Common myeloid progenitor, CD34-positive (primary cell): Measurements from ENCODE around the gene TSC22D3.

Source experiments
- CTCF ChIA-PET: fragments of 350-600 bp; sonication (Branson Sonifier 250); formaldehyde crosslinking; loops from one replicate; lab custom pipeline; 2021; ENCODE audit warnings: antibody characterized with exemption; lab: Charles Lee
- POLR2A ChIA-PET: fragments of 350-600 bp; sonication (Branson Sonifier 250); formaldehyde crosslinking; loops from one replicate; lab custom pipeline; 2021; ENCODE audit warnings: antibody characterized with exemption; lab: Charles Lee
- DNase-seq, 3 donors: peaks; one replicate each; pipeline versions ENCODE4 v3.0.0 to v3.0.0-alpha.2; 2013
- H3K27ac ChIP-seq, 2 experiments: 1 replicate in 1 of 2; 2 replicates in 1 of 2; pipeline ENCODE4 v1.7.0; 2013; ENCODE audit warnings: inconsistent platforms in 2 of 2, low read length in 2 of 2, mild to moderate bottlenecking in 2 of 2, low read depth in 1 of 2, moderate library complexity in 1 of 2; ENCODE audit not compliant: severe bottlenecking in 2 of 2, insufficient read depth in 1 of 2, poor library complexity in 1 of 2
- H3K27me3 ChIP-seq, 5 experiments: replicated peaks in 2 of 5; 1 replicate in 3 of 5; 2 replicates in 2 of 5; pipeline versions ENCODE4 v1.6.1 to v1.7.0; 2013; ENCODE audit warnings: low read length in 4 of 5, mild to moderate bottlenecking in 2 of 5, moderate library complexity in 2 of 5, inconsistent platforms in 1 of 5; ENCODE audit not compliant: insufficient read depth in 5 of 5, control insufficient read depth in 4 of 5
- H3K36me3 ChIP-seq, 4 experiments: 1 replicate in 2 of 4; 2 replicates in 2 of 4; pipeline versions ENCODE4 v1.6.1 to v1.7.0; 2013; ENCODE audit warnings: low read length in 3 of 4, control low read depth in 1 of 4, mild to moderate bottlenecking in 1 of 4; ENCODE audit not compliant: control insufficient read depth in 4 of 4, insufficient read depth in 4 of 4
- H3K4me1 ChIP-seq, 4 experiments: 1 replicate in 3 of 4; 2 replicates in 1 of 4; pipeline versions ENCODE4 v1.6.1 to v1.7.1; 2013; ENCODE audit warnings: low read length in 3 of 4, mild to moderate bottlenecking in 3 of 4, control low read depth in 1 of 4, inconsistent platforms in 1 of 4, moderate library complexity in 1 of 4; ENCODE audit not compliant: control insufficient read depth in 4 of 4, insufficient read depth in 4 of 4; ENCODE audit errors: control extremely low read depth in 1 of 4
- H3K4me3 ChIP-seq, 7 experiments: 1 replicate in 4 of 7; 2 replicates in 3 of 7; pipeline versions ENCODE4 v1.5.1 to v1.7.0; 2013; ENCODE audit warnings: mild to moderate bottlenecking in 7 of 7, low read length in 6 of 7, moderate library complexity in 6 of 7, inconsistent platforms in 2 of 7, low read depth in 2 of 7, control low read depth in 1 of 7; ENCODE audit not compliant: insufficient read depth in 4 of 7, control insufficient read depth in 1 of 7; ENCODE audit errors: extremely low read depth in 1 of 7
- H3K9me3 ChIP-seq, 5 experiments: 1 replicate in 4 of 5; 2 replicates in 1 of 5; pipeline versions ENCODE4 v1.6.1 to v1.7.1; 2013; ENCODE audit warnings: low read length in 4 of 5, mild to moderate bottlenecking in 2 of 5, inconsistent platforms in 1 of 5, low read depth in 1 of 5, moderate library complexity in 1 of 5; ENCODE audit not compliant: control insufficient read depth in 4 of 5, insufficient read depth in 2 of 5; ENCODE audit errors: control extremely low read depth in 1 of 5
- WGBS: methylation state at CpG from one replicate; pipeline ENCODE4 v1.1.5; 2013; ENCODE audit not compliant: insufficient coverage; 5-methylcytosine and 5-hydroxymethylcytosine counted together

The TSC22D3 gene

GRCh38 chrX:107701493-107702121 lies 74.0 kb downstream of the TSC22D3 start:
- WGBS: 33% methylated on average over 1 of the region's 1 CpG
- Histone ChIP-seq H3K27me3 (peaks cover 0 to 3% (median 0%) of the 10 kb centered on the region in 5 experiments), H3K36me3 (no peaks in the 10 kb centered on the region), H3K4me3 (no peak overlapping the region), H3K4me1 (peaks cover 0 to 20% (median 2%) of the 10 kb centered on the region in 4 experiments), H3K9me3 (no peaks in the 10 kb centered on the region), H3K27ac (peak overlapping the region in 1 of 2 experiments; percentile 25)
- peak in 2 of 3 donors; percentile 50 to 60 for DNase-seq
- ChIA-PET POLR2A (interaction anchor here (1.4 kb wide), 1 partner anchor 11 kb away, joined by 3 read pairs; no protein-coding TSS in a partner anchor), CTCF (interaction anchor here (0.8 to 2.0 kb wide), 4 partner anchors 11 to 29 kb away, joined by 3 to 6 read pairs (median 4); no protein-coding TSS in a partner anchor)

DNA sequence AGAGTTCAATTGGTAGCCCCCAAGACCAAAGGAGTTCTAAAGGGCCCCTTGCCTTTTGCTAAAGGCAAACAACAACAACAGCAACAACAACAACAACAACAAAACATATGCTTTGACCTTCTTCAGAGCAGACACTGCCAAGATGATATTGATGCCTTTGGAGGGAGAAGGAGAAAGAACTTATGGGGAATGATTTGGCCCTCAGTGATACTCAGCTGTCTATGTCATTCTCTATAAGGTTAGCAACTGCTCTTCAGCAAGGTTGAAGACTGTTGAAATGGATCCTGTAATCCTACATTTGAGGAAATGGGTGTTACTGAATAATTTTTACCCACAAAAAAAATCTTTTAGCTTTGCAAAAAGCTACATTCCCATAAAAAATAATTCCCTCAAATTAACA lies 74.8 kb downstream of the TSC22D3 start:
- H3K4me1 ChIP-seq: peaks cover 0 to 20% (median 2%) of the 10 kb centered on the region in 4 experiments
- ChIA-PET POLR2A (interaction anchor here (1.4 kb wide), 1 partner anchor 10 kb away, joined by 3 read pairs; no protein-coding TSS in a partner anchor), CTCF (interaction anchor here (0.8 to 2.0 kb wide), 4 partner anchors 12 to 28 kb away, joined by 3 to 6 read pairs (median 4); no protein-coding TSS in a partner anchor)
- H3K27me3 ChIP-seq: peaks cover 0 to 3% (median 0%) of the 10 kb centered on the region in 5 experiments
- no peak overlapping the region for H3K4me3 ChIP-seq
- no peaks in the 10 kb centered on the region for H3K9me3 ChIP-seq
- DNase-seq: no peak
- H3K36me3 ChIP-seq: no peaks in the 10 kb centered on the region
- no peak overlapping the region for H3K27ac ChIP-seq

GRCh38 chrX:107700317-107700774 lies 75.2 kb downstream of the TSC22D3 start:
- Histone ChIP-seq H3K9me3 (no peaks in the 10 kb centered on the region), H3K4me3 (no peak overlapping the region), H3K27me3 (no peaks in the 10 kb centered on the region), H3K36me3 (no peaks in the 10 kb centered on the region), H3K4me1 (peaks cover 0 to 20% (median 2%) of the 10 kb centered on the region in 4 experiments), H3K27ac (no peak overlapping the region)
- ChIA-PET CTCF (interaction anchor here (2.0 kb wide), 1 partner anchor 17 kb away, joined by 6 read pairs; no protein-coding TSS in a partner anchor), POLR2A (interaction anchor here (1.4 kb wide), 1 partner anchor 10 kb away, joined by 3 read pairs; no protein-coding TSS in a partner anchor)
- 55% methylated on average over 4 of the region's 4 CpGs for WGBS
- DNase-seq: no peak

- Histone ChIP-seq H3K4me3 (no peak overlapping the region), H3K27ac (no peak overlapping the region), H3K36me3 (no peaks in the 10 kb centered on the region), H3K9me3 (no peaks in the 10 kb centered on the region), H3K27me3 (no peaks in the 10 kb centered on the region), H3K4me1 (peaks cover 0 to 20% (median 2%) of the 10 kb centered on the region in 4 experiments)
- ChIA-PET POLR2A (no interaction called here), CTCF (no interaction called here)
- no peak for DNase-seq
- 100% methylated on average over 1 of the region's 2 CpGs for WGBS
Observed at GRCh38 chrX:107699616-107700015, 76.0 kb downstream of the TSC22D3 start.

GRCh38 chrX:107691024-107691448 lies 84.6 kb downstream of the TSC22D3 start:
- Histone ChIP-seq H3K36me3 (no peaks in the 10 kb centered on the region), H3K9me3 (no peaks in the 10 kb centered on the region), H3K4me3 (no peak overlapping the region), H3K27me3 (no peaks in the 10 kb centered on the region), H3K27ac (no peak overlapping the region), H3K4me1 (peaks cover 0 to 14% (median 7%) of the 10 kb centered on the region in 4 experiments)
- WGBS: 80% methylated on average over 5 of the region's 5 CpGs
- peak in 1 of 3 donors; percentile 38 for DNase-seq
- CTCF ChIA-PET: interaction anchor here (1.0 to 1.9 kb wide), 4 partner anchors 12 to 28 kb away, joined by 3 to 6 read pairs (median 4); no protein-coding TSS in a partner anchor
- POLR2A ChIA-PET: interaction anchor here (1.0 kb wide), 1 partner anchor 10 kb away, joined by 3 read pairs; no protein-coding TSS in a partner anchor

GRCh38 chrX:107687445-107687844 lies 88.1 kb downstream of the TSC22D3 start:
- H3K36me3 ChIP-seq: no peaks in the 10 kb centered on the region
- no peak overlapping the region for H3K27ac ChIP-seq
- POLR2A ChIA-PET: interaction anchor here (3.2 kb wide), 1 partner anchor 28 kb away, joined by 12 read pairs; no protein-coding TSS in a partner anchor
- 44% methylated on average over 2 of the region's 3 CpGs for WGBS
- no peak for DNase-seq
- no peaks in the 10 kb centered on the region for H3K27me3 ChIP-seq
- no peaks in the 10 kb centered on the region for H3K9me3 ChIP-seq
- no peak overlapping the region for H3K4me3 ChIP-seq
- H3K4me1 ChIP-seq: peaks cover 4 to 47% (median 36%) of the 10 kb centered on the region in 4 experiments
- CTCF ChIA-PET: interaction anchor here (0.5 to 1.8 kb wide), 5 partner anchors 13 to 93 kb away, joined by 3 to 5 read pairs (median 4); no protein-coding TSS in a partner anchor
